RWPE1 (cell line): ENCODE results near the gene PLA2G4B.
A peak's percentile ranks its signal among the peaks of the same experiment; 100 is the strongest.

Experiments
- CTCF ChIA-PET: fragments of 350-600 bp; sonication (Branson Sonifier 250); formaldehyde crosslinking; extraction: SDS; loops from one replicate; lab custom pipeline; 2021; lab: Yijun Ruan, JAX
- POLR2A ChIA-PET: fragments of 400-600 bp; formaldehyde crosslinking; extraction: SDS; loops from one replicate; lab custom pipeline; 2020; ENCODE audit warnings: antibody characterized with exemption; ENCODE audit not compliant: low non-redundant PET; lab: Yijun Ruan, JAX
- DNase-seq: peaks from one replicate; pipeline ENCODE4 v3.0.0; 2012; ENCODE audit warnings: low spot score
- H3K27ac ChIP-seq: fragments of 450-650 bp; 2 replicates; pipeline ENCODE4 v1.5.1; 2017
- TF ChIP-seq, protein P1 (sequence below): fragments of 450-650 bp; conservative IDR thresholded peaks from 2 replicates; pipeline ENCODE4 v1.5.1; 2017; ENCODE audit warnings: low read depth, mild to moderate bottlenecking

PLA2G4B gene

DNA sequence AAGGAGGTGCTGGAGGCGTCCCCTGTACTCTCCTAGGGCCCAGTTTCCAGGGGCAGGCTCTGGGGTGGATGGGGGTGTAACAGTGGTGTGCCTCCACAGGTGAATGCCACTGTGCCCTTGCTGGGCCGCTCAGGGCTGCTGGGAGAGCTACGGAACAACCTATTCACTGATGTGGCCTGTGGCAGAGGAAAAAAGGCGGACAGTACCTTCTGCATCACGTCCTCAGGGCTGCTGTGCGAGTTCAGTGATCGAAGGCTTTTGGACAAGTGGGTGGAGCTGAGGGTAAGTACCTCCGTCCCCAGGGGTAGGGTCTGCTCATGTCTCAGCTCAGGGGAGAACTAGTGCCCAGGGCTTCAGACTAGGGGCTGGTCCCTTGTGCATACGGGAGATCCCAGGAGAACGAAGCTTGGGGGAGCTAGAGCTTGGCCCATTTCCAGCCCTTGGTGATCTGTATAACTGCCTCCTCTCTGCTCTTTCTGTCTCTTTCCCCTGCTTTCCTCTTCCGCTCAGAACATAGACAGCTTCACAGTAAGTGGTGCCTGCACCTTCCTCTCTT, 25.7 kb upstream of the PLA2G4B start:
- CTCF ChIA-PET = interaction anchor here (5.2 kb wide), 1 partner anchor 40 kb away, joined by 59 read pairs; the partner anchor contains the start of gene MAPKBP1
- no peak for DNase-seq
- TF ChIP-seq, protein P1, sequence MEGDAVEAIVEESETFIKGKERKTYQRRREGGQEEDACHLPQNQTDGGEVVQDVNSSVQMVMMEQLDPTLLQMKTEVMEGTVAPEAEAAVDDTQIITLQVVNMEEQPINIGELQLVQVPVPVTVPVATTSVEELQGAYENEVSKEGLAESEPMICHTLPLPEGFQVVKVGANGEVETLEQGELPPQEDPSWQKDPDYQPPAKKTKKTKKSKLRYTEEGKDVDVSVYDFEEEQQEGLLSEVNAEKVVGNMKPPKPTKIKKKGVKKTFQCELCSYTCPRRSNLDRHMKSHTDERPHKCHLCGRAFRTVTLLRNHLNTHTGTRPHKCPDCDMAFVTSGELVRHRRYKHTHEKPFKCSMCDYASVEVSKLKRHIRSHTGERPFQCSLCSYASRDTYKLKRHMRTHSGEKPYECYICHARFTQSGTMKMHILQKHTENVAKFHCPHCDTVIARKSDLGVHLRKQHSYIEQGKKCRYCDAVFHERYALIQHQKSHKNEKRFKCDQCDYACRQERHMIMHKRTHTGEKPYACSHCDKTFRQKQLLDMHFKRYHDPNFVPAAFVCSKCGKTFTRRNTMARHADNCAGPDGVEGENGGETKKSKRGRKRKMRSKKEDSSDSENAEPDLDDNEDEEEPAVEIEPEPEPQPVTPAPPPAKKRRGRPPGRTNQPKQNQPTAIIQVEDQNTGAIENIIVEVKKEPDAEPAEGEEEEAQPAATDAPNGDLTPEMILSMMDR = no peak
- POLR2A ChIA-PET = no interaction called here
- peak overlapping the region; percentile 4; the same call in 1 of the 2 replicates for H3K27ac ChIP-seq

DNA sequence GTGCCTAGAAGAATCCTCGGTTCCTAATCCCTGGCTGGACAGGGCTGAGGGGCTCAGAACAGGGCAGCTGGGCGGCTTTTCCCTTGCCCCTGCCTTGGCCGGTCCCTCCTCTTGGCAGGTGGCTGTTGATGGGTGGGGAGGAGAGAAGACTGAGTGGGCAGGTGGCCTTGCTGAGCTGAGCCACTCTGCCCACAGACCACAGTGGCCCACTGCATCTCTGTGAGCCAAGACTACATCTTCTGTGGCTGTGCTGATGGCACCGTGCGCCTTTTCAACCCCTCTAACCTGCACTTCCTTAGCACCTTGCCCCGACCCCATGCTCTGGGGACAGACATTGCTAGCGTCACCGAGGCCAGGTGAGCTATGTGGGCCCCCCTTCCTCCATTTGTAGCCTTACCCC, 25.2 kb upstream of the PLA2G4B start:
- POLR2A ChIA-PET = no interaction called here
- no peak for DNase-seq
- TF ChIP-seq, protein P1 = no peak
- peak overlapping the region; percentile 4; the same call in 1 of the 2 replicates for H3K27ac ChIP-seq
- CTCF ChIA-PET = interaction anchor here (5.2 kb wide), 1 partner anchor 40 kb away, joined by 59 read pairs; the partner anchor contains the start of gene MAPKBP1

DNA sequence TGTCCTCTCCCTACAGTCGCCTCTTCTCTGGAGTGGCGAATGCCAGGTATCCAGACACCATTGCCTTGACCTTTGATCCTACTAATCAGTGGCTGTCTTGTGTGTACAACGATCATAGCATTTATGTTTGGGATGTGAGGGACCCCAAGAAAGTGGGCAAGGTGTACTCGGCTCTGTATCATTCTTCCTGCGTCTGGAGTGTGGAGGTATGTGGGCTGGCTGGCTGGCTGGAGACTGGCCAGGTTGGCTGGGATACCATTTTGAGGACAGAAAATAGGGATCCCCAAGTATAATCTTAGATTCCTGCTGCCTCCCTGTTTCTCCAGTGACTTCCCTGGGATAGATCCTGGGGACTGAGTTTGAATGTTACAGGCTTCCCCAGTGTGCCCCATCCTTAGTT, 24.1 kb upstream of the PLA2G4B start:
- POLR2A ChIA-PET = no interaction called here
- no peak for DNase-seq
- CTCF ChIA-PET = interaction anchor here (0.6 kb wide), 1 partner anchor 24 kb away, joined by 4 read pairs; no protein-coding TSS in a partner anchor
- H3K27ac ChIP-seq = no peak overlapping the region
- TF ChIP-seq, protein P1 = no peak

DNA sequence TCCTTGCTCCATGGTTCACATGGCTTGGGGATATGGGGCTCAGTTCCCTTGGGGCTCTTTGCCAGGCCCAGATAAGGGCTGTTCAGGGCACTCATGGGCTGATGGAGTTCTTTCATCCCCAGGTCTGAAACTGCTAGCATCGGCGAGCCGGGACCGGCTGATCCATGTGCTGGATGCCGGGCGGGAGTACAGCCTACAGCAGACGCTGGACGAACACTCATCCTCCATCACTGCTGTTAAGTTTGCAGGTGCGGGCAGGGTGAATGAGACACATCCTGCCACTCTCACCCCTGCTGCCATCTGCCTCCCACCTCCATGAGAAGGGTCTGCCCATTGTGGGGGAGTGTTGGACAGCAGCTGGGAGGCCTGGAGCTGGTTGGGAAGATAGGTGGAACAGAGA, 21.9 kb upstream of the PLA2G4B start:
- H3K27ac ChIP-seq = peak overlapping the region; percentile 12
- TF ChIP-seq, protein P1 = no peak
- POLR2A ChIA-PET = no interaction called here
- CTCF ChIA-PET = interaction anchor here (0.6 kb wide), 1 partner anchor 59 kb away, joined by 5 read pairs; no protein-coding TSS in a partner anchor
- no peak for DNase-seq

DNA sequence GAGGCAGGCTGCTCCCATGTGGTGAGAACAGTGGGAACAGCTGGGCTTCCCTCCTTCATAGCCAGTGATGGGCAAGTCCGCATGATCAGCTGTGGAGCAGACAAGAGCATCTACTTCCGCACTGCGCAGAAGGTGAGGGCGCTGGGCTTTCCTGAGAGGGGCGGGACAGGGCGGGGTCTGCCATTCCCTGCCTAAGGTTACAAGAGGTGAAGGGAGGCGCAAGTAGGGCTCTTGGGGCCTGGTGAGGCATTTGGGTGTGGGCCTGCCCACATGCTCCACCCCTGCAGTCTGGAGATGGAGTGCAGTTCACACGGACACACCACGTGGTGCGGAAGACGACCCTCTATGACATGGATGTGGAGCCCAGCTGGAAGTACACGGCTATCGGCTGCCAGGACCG, 21.3 kb upstream of the PLA2G4B start:
- POLR2A ChIA-PET = no interaction called here
- TF ChIP-seq, protein P1 = no peak
- CTCF ChIA-PET = no interaction called here
- DNase-seq = no peak
- H3K27ac ChIP-seq = no peak overlapping the region; the same call in 1 of the 2 replicates

DNA sequence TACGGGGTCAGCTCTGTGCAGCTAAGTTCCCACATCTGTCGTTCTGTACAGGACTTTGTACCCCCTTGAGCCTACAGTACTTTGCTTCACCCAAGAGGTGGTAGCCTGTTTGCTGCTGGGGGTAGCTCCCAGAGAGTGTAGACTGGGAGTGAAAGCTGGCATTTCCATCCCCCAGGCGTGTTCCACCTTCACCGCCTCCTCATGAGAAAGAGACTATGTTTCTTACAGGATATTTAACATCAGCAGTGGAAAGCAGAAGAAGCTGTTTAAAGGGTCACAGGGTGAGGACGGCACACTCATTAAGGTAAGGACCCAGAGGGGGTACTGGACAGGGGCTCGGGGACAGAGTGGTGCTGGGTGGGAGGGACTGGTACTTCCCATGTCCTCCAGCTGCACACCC, 20.9 kb upstream of the PLA2G4B start:
- no peak overlapping the region; the same call in 1 of the 2 replicates for H3K27ac ChIP-seq
- DNase-seq = no peak
- CTCF ChIA-PET = interaction anchor here (0.6 kb wide), 1 partner anchor 84 kb away, joined by 4 read pairs; no protein-coding TSS in a partner anchor
- TF ChIP-seq, protein P1 = no peak
- POLR2A ChIA-PET = no interaction called here
